Endothelial cell of umbilical vein (primary cell): ENCODE data around the gene CIC. TPM values are rescaled to one million over a fixed set of nuclear protein-coding genes. Genes with fewer than 3 reads are reported as not detected.

Experiments
- BruUV-seq: library from RNA; stranded (reverse); fragments of 400-500 nt; replicated peaks from 2 replicates; lab custom pipeline; 2021; lab: Mats Ljungman, UMichigan
- CTCF ChIA-PET: fragments of 300-600, 350-600 bp; sonication (Branson Sonifier 250); formaldehyde crosslinking; loops from one replicate; lab custom pipeline; 2021; ENCODE audit warnings: antibody characterized with exemption, inconsistent platforms; lab: Charles Lee
- POLR2A ChIA-PET: fragments of 300-600, 350-600 bp; sonication (Branson Sonifier 250); formaldehyde crosslinking; loops from one replicate; lab custom pipeline; 2021; ENCODE audit warnings: antibody characterized with exemption, inconsistent platforms; lab: Charles Lee
- DNase-seq: peaks from one replicate; pipeline ENCODE4 v3.0.0-alpha.2; 2011; ENCODE audit warnings: low read depth, low spot score
- FAIRE-seq: peaks from 2 replicates; lab custom pipeline; 2011; peaks lifted over from hg19 to GRCh38; lab: Jason Lieb, UNC
- H2AFZ ChIP-seq: 2 replicates; pipeline ENCODE4 v1.6.0; 2012; ENCODE audit warnings: low read depth, low read length, control low read depth, inconsistent platforms
- H3K27ac ChIP-seq: 2 replicates; pipeline ENCODE4 v1.5.1; 2011; ENCODE audit warnings: low read depth, mild to moderate bottlenecking, control low read depth, low read length, moderate library complexity; ENCODE audit not compliant: insufficient read depth
- H3K27me3 ChIP-seq, 2 experiments: 2 replicates each; pipeline versions ENCODE4 v1.6.0 to v1.6.1; 2011; ENCODE audit warnings: low read length in 2 of 2, mixed read lengths in 1 of 2; ENCODE audit not compliant: control insufficient read depth in 2 of 2, insufficient read depth in 2 of 2
- H3K36me3 ChIP-seq, 2 experiments: 2 replicates in 1 of 2; 3 replicates in 1 of 2; pipeline ENCODE4 v1.5.1; 2011; ENCODE audit warnings: low read length in 2 of 2, mild to moderate bottlenecking in 1 of 2, moderate library complexity in 1 of 2; ENCODE audit not compliant: control insufficient read depth in 2 of 2, insufficient read depth in 2 of 2; ENCODE audit errors: extremely low read depth in 1 of 2
- H3K4me1 ChIP-seq: 3 replicates; pipeline ENCODE4 v1.5.1; 2011; ENCODE audit warnings: mild to moderate bottlenecking, low read length; ENCODE audit not compliant: control insufficient read depth, insufficient read depth; ENCODE audit errors: extremely low read depth
- H3K4me2 ChIP-seq: 2 replicates; pipeline ENCODE4 v1.6.1; 2011; ENCODE audit warnings: low read length, control low read depth, mixed read lengths; ENCODE audit not compliant: insufficient read depth
- H3K4me3 ChIP-seq, 3 experiments: fragments of 200-600 bp in 1 of 3; sonication (generic), shearing (Covaris generic) in 1 of 3; replicated peaks in 1 of 3; 2 replicates each; pipeline ENCODE4 v1.5.1; 2011 to 2016; ENCODE audit warnings: control low read depth in 3 of 3, low read length in 3 of 3, mild to moderate bottlenecking in 2 of 3, inconsistent platforms in 1 of 3, low read depth in 1 of 3, moderate library complexity in 1 of 3; ENCODE audit not compliant: insufficient read depth in 1 of 3
- H3K79me2 ChIP-seq: 2 replicates; pipeline ENCODE4 v1.6.0; 2012; ENCODE audit warnings: low read length, inconsistent platforms; ENCODE audit not compliant: control insufficient read depth, insufficient read depth
- H3K9ac ChIP-seq: replicated peaks from 2 replicates; pipeline ENCODE3; 2011; ENCODE audit warnings: low read length, control low read depth; ENCODE audit not compliant: insufficient read depth; ENCODE audit errors: extremely low read depth
- H3K9me1 ChIP-seq: replicated peaks from 3 replicates; pipeline ENCODE4 v1.6.0; 2011; ENCODE audit warnings: mild to moderate bottlenecking, low read length; ENCODE audit not compliant: control insufficient read depth, insufficient read depth; ENCODE audit errors: extremely low read depth
- H3K9me3 ChIP-seq: replicated peaks from 2 replicates; pipeline ENCODE4 v1.5.1; 2012; ENCODE audit warnings: low read length, inconsistent platforms; ENCODE audit not compliant: control insufficient read depth, insufficient read depth
- H4K20me1 ChIP-seq: replicated peaks from 2 replicates; pipeline ENCODE3; 2011; ENCODE audit warnings: mild to moderate bottlenecking, low read length; ENCODE audit not compliant: control insufficient read depth, insufficient read depth; ENCODE audit errors: extremely low read depth
- CTCF ChIP-seq, 2 donors: IDR thresholded peaks; 1 replicate in 1 of 2; 2 replicates in 1 of 2; pipeline ENCODE4 v1.5.1; 2011; ENCODE audit warnings: low read length in 2 of 2, mild to moderate bottlenecking in 2 of 2, moderate library complexity in 2 of 2, control low read depth in 1 of 2, inconsistent platforms in 1 of 2, low read depth in 1 of 2; ENCODE audit not compliant: insufficient read depth in 1 of 2; ENCODE audit errors: extremely low read depth in 1 of 2
- EZH2 ChIP-seq: IDR thresholded peaks from 2 replicates; pipeline ENCODE4 v1.6.1; 2012; ENCODE audit warnings: borderline replicate concordance, low read depth, mild to moderate bottlenecking, moderate library complexity, low read length, inconsistent platforms; ENCODE audit not compliant: severe bottlenecking
- FOS ChIP-seq: IDR thresholded peaks from 2 replicates; pipeline ENCODE4 v1.6.1; 2011; ENCODE audit warnings: mild to moderate bottlenecking, low read length, moderate library complexity, borderline replicate concordance; ENCODE audit not compliant: insufficient read depth
- GATA2 ChIP-seq: IDR thresholded peaks from 2 replicates; pipeline ENCODE4 v1.7.0; 2011; ENCODE audit warnings: low read depth, mild to moderate bottlenecking, moderate library complexity, mixed read lengths, low read length; ENCODE audit not compliant: insufficient read length, insufficient read depth
- JUN ChIP-seq: IDR thresholded peaks from 2 replicates; pipeline ENCODE4 v1.6.1; 2011; ENCODE audit warnings: borderline replicate concordance, low read depth; ENCODE audit not compliant: insufficient read length, insufficient read depth
- MAX ChIP-seq: IDR thresholded peaks from 2 replicates; pipeline ENCODE4 v1.6.1; 2011; ENCODE audit not compliant: insufficient read depth, insufficient read length
- MYC ChIP-seq: IDR thresholded peaks from one replicate; pipeline ENCODE4 v1.6.1; 2011; ENCODE audit warnings: mild to moderate bottlenecking, low read depth, low read length
- POLR2A ChIP-seq: IDR thresholded peaks from 2 replicates; pipeline ENCODE4 v1.6.1; 2012; ENCODE audit warnings: low read depth, mild to moderate bottlenecking, control low read depth, low read length
- POLR2AphosphoS5 ChIP-seq: IDR thresholded peaks from 2 replicates; pipeline ENCODE4 v1.6.1; 2012; ENCODE audit warnings: low read depth, mild to moderate bottlenecking, control low read depth, low read length, moderate library complexity; ENCODE audit not compliant: insufficient read depth
- dilution Hi-C: fragments of 300-500 bp; cut with MboI; formaldehyde crosslinking; loops from one replicate; pipeline ENCODE4 v1.15.0; 2019; ENCODE audit warnings: low sequenced_read_pairs; ENCODE audit not compliant: extremely low pct_ligation_motif_present
- intact Hi-C: fragments of 100-400 bp; cut with micrococcal nuclease; formaldehyde crosslinking; loops from one replicate; pipeline ENCODE4 v1.10.0; 2022
- polyA plus RNA-seq, 4 experiments: library from polyadenylated mRNA; depleted of rRNA in 3 of 4; stranded (reverse) in 3 of 4; unstranded in 1 of 4; fragments of >200 nt; gene quantifications; 2 replicates each; pipeline versions ENCODE4 v1.2.1 to v1.2.3, GENCODE V29; 2011 to 2012; ENCODE audit warnings: missing spikeins in 1 of 4
- total RNA-seq: library from RNA; stranded (reverse); gene quantifications from 2 replicates; pipeline ENCODE4 v1.2.3, GENCODE V29; 2021

Gene CIC
- total and polyA plus RNA-seq, 2 donors (not counting 3 experiments of a cell fraction or from before 2014, with no cell fraction given), result 18.4 to 86.0 TPM

GRCh38 chr19:42315024-42315423 is 46.0 kb downstream of the CIC start:
- Histone ChIP-seq H4K20me1 (no peaks in the 10 kb centered on the region), H3K9ac (no peak overlapping the region), H3K36me3 (no peaks in the 10 kb centered on the region), H3K4me2 (no peak overlapping the region), H3K4me3 (no peak overlapping the region), H3K27ac (no peak overlapping the region), H3K27me3 (peaks cover 13% of the 10 kb centered on the region in 2 experiments), H3K4me1 (no peaks in the 10 kb centered on the region), H3K9me3 (no peaks in the 10 kb centered on the region), H3K79me2 (no peaks in the 10 kb centered on the region), H3K9me1 (no peaks in the 10 kb centered on the region), H2AFZ (no peak overlapping the region)
- dilution Hi-C loops (no loop called here), intact Hi-C loops (no loop called here)
- ChIA-PET CTCF (no interaction called here), POLR2A (no interaction called here)
- FAIRE-seq (no peak), DNase-seq (no peak)
- BruUV-seq, result no TSS peak
- TF ChIP-seq CTCF (IDR thresholded peaks at IDR 0.05; ENCODE audit: extremely low read depth in 1 of 2, insufficient read depth in 1 of 2, low read depth in 1 of 2, low read length in 2 of 2) (no peak), FOS (no peak), MYC (no peak), JUN (no peak), POLR2AphosphoS5 (no peak), GATA2 (no peak), MAX (no peak), EZH2 (no peak), POLR2A (no peak)
